A549 (cell line): Measurements from ENCODE around the gene CPOX. TPM values are rescaled to one million over a fixed set of nuclear protein-coding genes. Genes with fewer than 3 reads are reported as not detected.

Experiments used
- ATAC-seq, 2 experiments: fragments of 200-7000 bp in 1 of 2; fragments of >200 bp in 1 of 2; cut with Nextera tagmentation in 1 of 2; cut with Tn5 transposase in 1 of 2; 3 replicates each; pipeline versions ENCODE4 v1.8.0 to v1.9.1; 2018 to 2020; ENCODE audit warnings: mild to moderate bottlenecking in 1 of 2, moderate library complexity in 1 of 2
- CTCF ChIA-PET: fragments of 300-600 bp; sonication (Branson Sonifier 250); formaldehyde crosslinking; extraction: SDS; loops from one replicate; lab custom pipeline; 2021; ENCODE audit warnings: antibody characterized with exemption, inconsistent platforms; lab: Yijun Ruan, JAX
- POLR2A ChIA-PET: fragments of 350-600 bp; formaldehyde crosslinking; extraction: SDS; loops from one replicate; lab custom pipeline; 2021; ENCODE audit warnings: antibody characterized with exemption, inconsistent platforms; lab: Yijun Ruan, JAX
- DNase-seq, 2 experiments: peaks; one replicate each; pipeline versions ENCODE4 v3.0.0 to v3.0.0-alpha.2; 2011 to 2016; ENCODE audit warnings: low read depth in 1 of 2, low spot score in 1 of 2
- FAIRE-seq: peaks from 2 replicates; lab custom pipeline; 2011; peaks lifted over from hg19 to GRCh38; lab: Jason Lieb, UNC
- H3K27ac ChIP-seq, 2 experiments: fragments of >200 bp; sonication (Bioruptor Twin); formaldehyde crosslinking; 3 replicates each; pipeline ENCODE4 v1.5.1; 2016 to 2017
- H3K4me1 ChIP-seq: fragments of >200 bp; sonication (Bioruptor Twin); formaldehyde crosslinking; 3 replicates; pipeline ENCODE4 v1.6.1; 2016
- H3K4me2 ChIP-seq: fragments of >200 bp; sonication (Bioruptor Twin); formaldehyde crosslinking; 3 replicates; pipeline ENCODE4 v1.6.1; 2016
- H3K4me3 ChIP-seq: fragments of >200 bp; sonication (Bioruptor Twin); formaldehyde crosslinking; 3 replicates; pipeline ENCODE4 v1.5.1; 2016
- H3K9me3 ChIP-seq: fragments of >200 bp; sonication (Bioruptor Twin); formaldehyde crosslinking; 3 replicates; pipeline ENCODE4 v1.6.1; 2016
- BHLHE40 ChIP-seq: IDR thresholded peaks from 2 replicates; pipeline ENCODE4 v1.6.1; 2012; ENCODE audit warnings: low read depth, low read length, inconsistent platforms
- CHD4 ChIP-seq: fragments of 200-600 bp; sonication (generic); IDR thresholded peaks from 2 replicates; pipeline ENCODE4 v1.6.1; 2016; ENCODE audit warnings: antibody characterized with exemption, mild to moderate bottlenecking, borderline replicate concordance
- EHF ChIP-seq: fragments of 250-450 bp; sonication (Bioruptor Pico); IDR thresholded peaks from 2 replicates; pipeline ENCODE4 v1.5.0; 2020; ENCODE audit warnings: mild to moderate bottlenecking
- EHMT2 ChIP-seq: fragments of 200-600 bp; sonication (generic); IDR thresholded peaks from 2 replicates; pipeline ENCODE4 v1.6.1; 2016; ENCODE audit warnings: antibody characterized with exemption, low read depth, mild to moderate bottlenecking, moderate library complexity
- ESRRA ChIP-seq: fragments of 150-350 bp; IDR thresholded peaks from 2 replicates; pipeline ENCODE4 v1.6.1; 2014; ENCODE audit warnings: mild to moderate bottlenecking, low read length, borderline replicate concordance
- FOSB ChIP-seq: fragments of 250-450 bp; sonication (Bioruptor Pico); IDR thresholded peaks from 2 replicates; pipeline ENCODE4 v1.5.0; 2020; ENCODE audit warnings: mild to moderate bottlenecking, moderate library complexity
- FOSL2 ChIP-seq, 2 experiments: fragments of 450-650 bp in 1 of 2; fragments of >200 bp in 1 of 2; sonication (Bioruptor Twin) in 1 of 2; formaldehyde crosslinking; IDR thresholded peaks; 2 replicates each; pipeline versions ENCODE4 v1.5.0 to v1.6.1; 2016 to 2020; ENCODE audit warnings: mild to moderate bottlenecking in 1 of 2, moderate library complexity in 1 of 2
- FOXS1 ChIP-seq: fragments of 250-450 bp; sonication (Bioruptor Pico); IDR thresholded peaks from 2 replicates; pipeline ENCODE4 v1.5.0; 2020; ENCODE audit warnings: mild to moderate bottlenecking, moderate library complexity
- GATA3 ChIP-seq: IDR thresholded peaks from 2 replicates; pipeline ENCODE4 v1.6.1; 2012; ENCODE audit warnings: borderline replicate concordance
- HDAC2 ChIP-seq: fragments of 200-600 bp; sonication (generic); IDR thresholded peaks from 2 replicates; pipeline ENCODE4 v1.6.1; 2016
- HOXA7 ChIP-seq: fragments of 250-450 bp; sonication (Bioruptor Pico); IDR thresholded peaks from 2 replicates; pipeline ENCODE4 v1.5.0; 2020; ENCODE audit warnings: mild to moderate bottlenecking, moderate library complexity
- JUN ChIP-seq, 2 experiments: fragments of >200 bp; sonication (Bioruptor Twin); formaldehyde crosslinking; IDR thresholded peaks; 2 replicates in 1 of 2; 3 replicates in 1 of 2; pipeline ENCODE4 v1.6.1; 2016 to 2017
- MAFK ChIP-seq: fragments of 450-650 bp; IDR thresholded peaks from 2 replicates; pipeline ENCODE4 v1.6.1; 2014; ENCODE audit not compliant: partially characterized antibody
- MAZ ChIP-seq: fragments of 150-350 bp; IDR thresholded peaks from 2 replicates; pipeline ENCODE4 v1.6.1; 2014; ENCODE audit warnings: antibody characterized with exemption, low read depth, low read length, borderline replicate concordance
- MYC ChIP-seq: IDR thresholded peaks from 2 replicates; pipeline ENCODE4 v1.6.1; 2012; ENCODE audit warnings: mild to moderate bottlenecking, inconsistent platforms, low read length, improper control_type of control experiment, borderline replicate concordance
- NPAS2 ChIP-seq: fragments of 250-450 bp; sonication (Bioruptor Pico); IDR thresholded peaks from 2 replicates; pipeline ENCODE4 v1.8.0; 2022; ENCODE audit warnings: mild to moderate bottlenecking, moderate library complexity, borderline replicate concordance
- NR3C1 ChIP-seq: fragments of >200 bp; sonication (Bioruptor Twin); formaldehyde crosslinking; IDR thresholded peaks from 3 replicates; pipeline ENCODE4 v1.6.1; 2017
- PHF8 ChIP-seq: fragments of 200-600 bp; sonication (generic); IDR thresholded peaks from 2 replicates; pipeline ENCODE4 v1.6.1; 2016; ENCODE audit warnings: low read depth, mild to moderate bottlenecking, antibody characterized with exemption, moderate library complexity, borderline replicate concordance
- RAD21 ChIP-seq, 2 experiments: fragments of >200 bp in 1 of 2; sonication (Bioruptor Twin) in 1 of 2; formaldehyde crosslinking in 1 of 2; IDR thresholded peaks in 1 of 2; conservative IDR thresholded peaks in 1 of 2; 2 replicates in 1 of 2; 3 replicates in 1 of 2; pipeline ENCODE4 v1.6.1; 2012 to 2018; ENCODE audit warnings: inconsistent platforms in 1 of 2
- RARB ChIP-seq: fragments of 250-450 bp; sonication (Bioruptor Pico); IDR thresholded peaks from 2 replicates; pipeline ENCODE4 v1.8.0; 2021; ENCODE audit warnings: mild to moderate bottlenecking, moderate library complexity
- RCOR1 ChIP-seq: fragments of 150-350 bp; IDR thresholded peaks from 2 replicates; pipeline ENCODE4 v1.6.1; 2014; ENCODE audit warnings: antibody characterized with exemption, low read length, low read depth
- RNF2 ChIP-seq: fragments of 200-600 bp; sonication (generic); IDR thresholded peaks from 2 replicates; pipeline ENCODE4 v1.6.1; 2016; ENCODE audit warnings: low read depth, mild to moderate bottlenecking, antibody characterized with exemption, moderate library complexity, borderline replicate concordance
- SMC3 ChIP-seq: fragments of >200 bp; sonication (Bioruptor Twin); formaldehyde crosslinking; IDR thresholded peaks from 3 replicates; pipeline ENCODE4 v1.6.1; 2018; ENCODE audit warnings: inconsistent platforms
- SREBF2 ChIP-seq: fragments of 450-650 bp; IDR thresholded peaks from 2 replicates; pipeline ENCODE4 v1.6.1; 2014; ENCODE audit warnings: mild to moderate bottlenecking, moderate library complexity
- TP53 ChIP-seq: fragments of 250-450 bp; sonication (Bioruptor Pico); IDR thresholded peaks from 2 replicates; pipeline ENCODE4 v1.5.0; 2021; ENCODE audit warnings: mild to moderate bottlenecking, moderate library complexity
- ZC3H11A ChIP-seq: fragments of 450-650 bp; IDR thresholded peaks from 2 replicates; pipeline ENCODE4 v1.6.1; 2014; ENCODE audit warnings: antibody characterized with exemption, mild to moderate bottlenecking
- whole genome bisulfite sequencing: methylation state at CpG from one replicate; pipeline ENCODE4 v1.1.6; 2017; ENCODE audit errors: missing lambda C conversion rate; 5-methylcytosine and 5-hydroxymethylcytosine counted together
- polyA plus RNA-seq, 4 experiments: library from polyadenylated mRNA; depleted of rRNA in 3 of 4; stranded (reverse); fragments of >200 nt; fragmentation: RNase III in 1 of 4; extraction: RNeasy Plus Mini Kit Qiagen cat#74134 plus additional on column Dnase treatment in 1 of 4; gene quantifications; 2 replicates in 3 of 4; 3 replicates in 1 of 4; pipeline ENCODE4 v1.2.3, GENCODE V29; 2011 to 2017
- TF ChIP-seq, protein P1 (sequence below): fragments of >200 bp; sonication (Bioruptor Twin); formaldehyde crosslinking; IDR thresholded peaks from 3 replicates; pipeline ENCODE4 v1.6.1; 2016
- TF ChIP-seq, protein P2 (sequence below): fragments of 450-650 bp; IDR thresholded peaks from 2 replicates; pipeline ENCODE4 v1.6.1; 2014; ENCODE audit warnings: antibody characterized with exemption
- TF ChIP-seq, protein P3 (sequence below): fragments of 250-450 bp; sonication (Bioruptor Pico); IDR thresholded peaks from 2 replicates; pipeline ENCODE4 v1.5.0; 2021; ENCODE audit warnings: mild to moderate bottlenecking, moderate library complexity, borderline replicate concordance
- TF ChIP-seq, protein P4 (sequence below): fragments of >200 bp; sonication (Bioruptor Twin); formaldehyde crosslinking; IDR thresholded peaks from 2 replicates; pipeline ENCODE4 v1.6.1; 2016
- TF ChIP-seq, protein P5 (sequence below): IDR thresholded peaks from 2 replicates; pipeline ENCODE4 v1.6.1; 2012
- TF ChIP-seq, protein P6 (sequence below): IDR thresholded peaks from 2 replicates; pipeline ENCODE4 v1.6.1; 2012; ENCODE audit warnings: low read depth, borderline replicate concordance

CPOX gene
- polyA plus RNA-seq, 2 of the 4 experiments (the other 2 are of a cell fraction) = 25.7 to 30.3 TPM

DNA sequence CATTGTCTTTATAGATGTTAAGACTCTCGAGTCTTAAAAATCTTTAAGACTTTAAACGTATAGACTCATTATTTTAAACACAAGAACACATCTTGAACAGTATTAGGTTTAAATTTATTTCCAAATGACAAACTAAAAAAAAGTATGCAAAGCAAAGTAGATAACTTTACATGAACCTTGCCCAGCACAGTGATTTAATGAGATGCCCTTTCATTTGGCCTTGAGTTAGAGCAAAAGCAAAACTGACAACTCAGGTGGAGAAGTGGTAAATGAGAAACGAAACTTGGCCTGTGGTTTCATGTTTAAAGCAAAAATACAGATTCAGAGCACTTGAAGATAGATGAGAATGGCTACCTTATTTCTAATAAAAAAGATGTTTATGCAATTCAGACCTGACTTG is 53.1 kb downstream of the CPOX start:
- no peaks in the 10 kb centered on the region for H3K9me3 ChIP-seq
- TF ChIP-seq RCOR1 (no peak), HDAC2 (no peak), FOSL2 (IDR thresholded peaks at IDR 0.05) (no peak), FOSL2 (CRISPR knock-in tag; IDR thresholded peaks at IDR 0.05) (no peak), EHMT2 (no peak), FOSB (CRISPR knock-in tag) (no peak), CHD4 (no peak), MAFK (no peak), JUN (IDR thresholded peaks at IDR 0.05) (no peak), ZC3H11A (no peak), SREBF2 (no peak), GATA3 (no peak), RAD21 (conservative IDR thresholded peaks at IDR 0.05 in 1 of 2, IDR thresholded peaks at IDR 0.05 in 1 of 2) (no peak), SMC3 (no peak), NPAS2 (no peak)
- TF ChIP-seq, protein P1, sequence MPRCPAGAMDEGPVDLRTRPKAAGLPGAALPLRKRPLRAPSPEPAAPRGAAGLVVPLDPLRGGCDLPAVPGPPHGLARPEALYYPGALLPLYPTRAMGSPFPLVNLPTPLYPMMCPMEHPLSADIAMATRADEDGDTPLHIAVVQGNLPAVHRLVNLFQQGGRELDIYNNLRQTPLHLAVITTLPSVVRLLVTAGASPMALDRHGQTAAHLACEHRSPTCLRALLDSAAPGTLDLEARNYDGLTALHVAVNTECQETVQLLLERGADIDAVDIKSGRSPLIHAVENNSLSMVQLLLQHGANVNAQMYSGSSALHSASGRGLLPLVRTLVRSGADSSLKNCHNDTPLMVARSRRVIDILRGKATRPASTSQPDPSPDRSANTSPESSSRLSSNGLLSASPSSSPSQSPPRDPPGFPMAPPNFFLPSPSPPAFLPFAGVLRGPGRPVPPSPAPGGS = no peak
- TF ChIP-seq, protein P2, sequence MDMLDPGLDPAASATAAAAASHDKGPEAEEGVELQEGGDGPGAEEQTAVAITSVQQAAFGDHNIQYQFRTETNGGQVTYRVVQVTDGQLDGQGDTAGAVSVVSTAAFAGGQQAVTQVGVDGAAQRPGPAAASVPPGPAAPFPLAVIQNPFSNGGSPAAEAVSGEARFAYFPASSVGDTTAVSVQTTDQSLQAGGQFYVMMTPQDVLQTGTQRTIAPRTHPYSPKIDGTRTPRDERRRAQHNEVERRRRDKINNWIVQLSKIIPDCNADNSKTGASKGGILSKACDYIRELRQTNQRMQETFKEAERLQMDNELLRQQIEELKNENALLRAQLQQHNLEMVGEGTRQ = no peak
- TF ChIP-seq, protein P3, sequence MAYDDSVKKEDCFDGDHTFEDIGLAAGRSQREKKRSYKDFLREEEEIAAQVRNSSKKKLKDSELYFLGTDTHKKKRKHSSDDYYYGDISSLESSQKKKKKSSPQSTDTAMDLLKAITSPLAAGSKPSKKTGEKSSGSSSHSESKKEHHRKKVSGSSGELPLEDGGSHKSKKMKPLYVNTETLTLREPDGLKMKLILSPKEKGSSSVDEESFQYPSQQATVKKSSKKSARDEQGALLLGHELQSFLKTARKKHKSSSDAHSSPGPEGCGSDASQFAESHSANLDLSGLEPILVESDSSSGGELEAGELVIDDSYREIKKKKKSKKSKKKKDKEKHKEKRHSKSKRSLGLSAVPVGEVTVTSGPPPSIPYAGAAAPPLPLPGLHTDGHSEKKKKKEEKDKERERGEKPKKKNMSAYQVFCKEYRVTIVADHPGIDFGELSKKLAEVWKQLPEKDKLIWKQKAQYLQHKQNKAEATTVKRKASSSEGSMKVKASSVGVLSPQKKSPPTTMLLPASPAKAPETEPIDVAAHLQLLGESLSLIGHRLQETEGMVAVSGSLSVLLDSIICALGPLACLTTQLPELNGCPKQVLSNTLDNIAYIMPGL (CRISPR knock-in tag) = no peak
- TF ChIP-seq, all 56 proteins: peak for 0
- H3K4me3 ChIP-seq = no peak overlapping the region
- whole genome bisulfite sequencing = 62% methylated on average over 3 of the region's 3 CpGs
- DNase-seq (no peak), ATAC-seq (no peak), FAIRE-seq (no peak)
- POLR2A ChIA-PET = no interaction called here
- H3K27ac ChIP-seq = no peak overlapping the region
- H3K4me2 ChIP-seq = no peak overlapping the region
- CTCF ChIA-PET = interaction anchor here (2.3 kb wide), 1 partner anchor 8 kb away, joined by 5 read pairs; the partner anchor contains the start of gene GPR15
- H3K4me1 ChIP-seq = no peaks in the 10 kb centered on the region

DNA sequence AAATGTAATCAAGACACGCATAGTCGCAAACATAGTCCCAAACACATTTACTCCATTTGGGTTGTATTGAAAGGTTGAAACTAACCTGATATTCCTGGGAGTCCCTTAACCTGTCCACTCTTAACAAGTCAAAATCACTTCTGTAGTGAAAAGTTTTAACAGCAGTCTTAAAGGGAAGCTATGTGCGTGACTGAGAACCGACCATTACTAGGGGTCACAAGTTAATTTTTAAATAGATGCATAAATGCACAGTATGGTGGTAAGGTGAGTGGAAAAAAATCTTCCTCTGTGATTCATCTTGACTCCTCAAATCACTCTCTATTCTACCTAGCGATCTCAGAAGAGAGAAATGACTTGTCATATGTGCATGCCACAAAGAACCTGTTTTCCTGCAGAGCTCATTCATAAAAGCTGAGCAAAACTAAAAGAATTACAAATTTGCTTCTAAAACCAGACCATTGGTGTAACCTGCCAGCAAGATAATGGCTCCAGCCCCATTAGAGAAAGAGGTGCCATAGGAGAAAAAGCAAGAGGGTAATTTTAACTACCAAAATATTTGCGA is 56.9 kb downstream of the CPOX start:
- POLR2A ChIA-PET = no interaction called here
- no peak for FAIRE-seq
- H3K27ac ChIP-seq = no peak overlapping the region
- no peak for ATAC-seq
- H3K4me2 ChIP-seq = no peak overlapping the region
- no peaks in the 10 kb centered on the region for H3K4me1 ChIP-seq
- H3K4me3 ChIP-seq = no peak overlapping the region
- no peak for TF ChIP-seq MAZ
- DNase-seq = no peak
- CTCF ChIA-PET = interaction anchor here (0.8 kb wide), 2 partner anchors 14 to 15 kb away, joined by 3 read pairs; partner anchors contain the start of gene CLDND1
- 71% methylated on average over 6 of the region's 6 CpGs for WGBS
- no peaks in the 10 kb centered on the region for H3K9me3 ChIP-seq

DNA sequence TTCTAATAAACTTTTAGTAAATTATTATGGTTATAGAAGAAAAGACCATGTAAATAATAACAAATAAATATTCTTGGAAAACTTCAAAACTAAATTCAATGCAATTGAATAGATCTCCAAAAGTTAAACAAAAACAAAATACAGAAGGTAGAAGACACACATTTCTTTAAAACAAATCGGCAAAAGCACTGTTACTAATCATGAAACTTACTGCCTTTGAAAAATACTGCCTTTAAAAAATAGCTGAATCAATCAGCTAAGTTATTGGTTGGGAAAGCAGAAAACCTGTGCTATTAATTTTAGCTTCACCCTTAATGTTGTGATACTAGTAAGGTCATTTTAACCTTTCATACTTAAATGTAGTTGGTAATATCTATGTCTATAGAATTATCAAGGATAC is 58.7 kb downstream of the CPOX start:
- POLR2A ChIA-PET = no interaction called here
- DNase-seq = no peak
- ATAC-seq = no peak
- no peaks in the 10 kb centered on the region for H3K4me1 ChIP-seq
- H3K27ac ChIP-seq = no peak overlapping the region
- 43% methylated on average over 1 of the region's 1 CpG for WGBS
- CTCF ChIA-PET = no interaction called here
- H3K4me3 ChIP-seq = no peak overlapping the region
- no peak overlapping the region for H3K4me2 ChIP-seq
- H3K9me3 ChIP-seq = no peaks in the 10 kb centered on the region
- no peak for FAIRE-seq
- no peak for TF ChIP-seq HDAC2
- TF ChIP-seq, protein P4, sequence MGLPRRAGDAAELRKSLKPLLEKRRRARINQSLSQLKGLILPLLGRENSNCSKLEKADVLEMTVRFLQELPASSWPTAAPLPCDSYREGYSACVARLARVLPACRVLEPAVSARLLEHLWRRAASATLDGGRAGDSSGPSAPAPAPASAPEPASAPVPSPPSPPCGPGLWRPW = no peak
- TF ChIP-seq ESRRA = no peak
- TF ChIP-seq ZC3H11A = no peak
- no peak for TF ChIP-seq BHLHE40
- TF ChIP-seq NR3C1 = no peak
- TF ChIP-seq, protein P5, sequence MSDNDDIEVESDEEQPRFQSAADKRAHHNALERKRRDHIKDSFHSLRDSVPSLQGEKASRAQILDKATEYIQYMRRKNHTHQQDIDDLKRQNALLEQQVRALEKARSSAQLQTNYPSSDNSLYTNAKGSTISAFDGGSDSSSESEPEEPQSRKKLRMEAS = no peak
- no peak for TF ChIP-seq PHF8
- TF ChIP-seq EHF (CRISPR knock-in tag) = no peak
- TF ChIP-seq FOXS1 (CRISPR knock-in tag) = no peak
- TF ChIP-seq RARB (CRISPR knock-in tag) = no peak
- TF ChIP-seq RNF2 = no peak
- no peak for TF ChIP-seq TP53 (CRISPR knock-in tag)
- no peak for TF ChIP-seq HOXA7 (CRISPR knock-in tag)
- TF ChIP-seq MYC = no peak
- TF ChIP-seq, protein P6, sequence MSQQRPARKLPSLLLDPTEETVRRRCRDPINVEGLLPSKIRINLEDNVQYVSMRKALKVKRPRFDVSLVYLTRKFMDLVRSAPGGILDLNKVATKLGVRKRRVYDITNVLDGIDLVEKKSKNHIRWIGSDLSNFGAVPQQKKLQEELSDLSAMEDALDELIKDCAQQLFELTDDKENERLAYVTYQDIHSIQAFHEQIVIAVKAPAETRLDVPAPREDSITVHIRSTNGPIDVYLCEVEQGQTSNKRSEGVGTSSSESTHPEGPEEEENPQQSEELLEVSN = no peak
